B cell (primary cell): ENCODE data around the gene CCDC57.

ENCODE experiments used
- EZH2 ChIP-seq: IDR thresholded peaks from 2 replicates; pipeline ENCODE4 v1.6.1; 2012; ENCODE audit warnings: borderline replicate concordance, low read depth, mild to moderate bottlenecking, moderate library complexity, low read length; ENCODE audit not compliant: insufficient read depth, poor library complexity, severe bottlenecking
- TF ChIP-seq, protein P1 (sequence below): fragments of 200-600 bp; IDR thresholded peaks from one replicate; pipeline ENCODE4 v1.8.0; 2022; ENCODE audit warnings: antibody characterized with exemption, mild to moderate bottlenecking

DNA sequence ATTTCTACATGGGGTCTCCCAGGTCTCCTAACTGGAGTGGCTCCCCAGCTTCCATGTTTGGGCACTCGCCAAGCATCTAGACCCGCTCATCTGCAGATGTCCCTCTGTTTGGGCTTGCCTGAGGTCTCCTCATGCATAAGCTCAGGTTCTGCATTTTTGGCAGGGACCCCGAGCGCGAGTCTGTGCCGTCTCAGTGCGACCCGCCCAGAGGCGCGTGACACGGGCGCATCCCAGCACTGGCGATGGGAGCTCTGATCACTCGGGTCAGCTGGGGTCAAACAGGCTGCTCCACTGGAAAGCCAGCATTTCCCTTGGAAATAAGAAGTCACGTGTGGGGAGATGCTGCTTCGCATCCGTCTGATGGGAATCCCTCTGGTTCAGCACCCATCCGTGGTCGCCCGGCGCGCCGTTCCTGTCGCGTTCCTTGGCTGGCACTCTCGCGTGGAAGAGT, 57.7 kb downstream of the CCDC57 start:
- TF ChIP-seq, protein P1, sequence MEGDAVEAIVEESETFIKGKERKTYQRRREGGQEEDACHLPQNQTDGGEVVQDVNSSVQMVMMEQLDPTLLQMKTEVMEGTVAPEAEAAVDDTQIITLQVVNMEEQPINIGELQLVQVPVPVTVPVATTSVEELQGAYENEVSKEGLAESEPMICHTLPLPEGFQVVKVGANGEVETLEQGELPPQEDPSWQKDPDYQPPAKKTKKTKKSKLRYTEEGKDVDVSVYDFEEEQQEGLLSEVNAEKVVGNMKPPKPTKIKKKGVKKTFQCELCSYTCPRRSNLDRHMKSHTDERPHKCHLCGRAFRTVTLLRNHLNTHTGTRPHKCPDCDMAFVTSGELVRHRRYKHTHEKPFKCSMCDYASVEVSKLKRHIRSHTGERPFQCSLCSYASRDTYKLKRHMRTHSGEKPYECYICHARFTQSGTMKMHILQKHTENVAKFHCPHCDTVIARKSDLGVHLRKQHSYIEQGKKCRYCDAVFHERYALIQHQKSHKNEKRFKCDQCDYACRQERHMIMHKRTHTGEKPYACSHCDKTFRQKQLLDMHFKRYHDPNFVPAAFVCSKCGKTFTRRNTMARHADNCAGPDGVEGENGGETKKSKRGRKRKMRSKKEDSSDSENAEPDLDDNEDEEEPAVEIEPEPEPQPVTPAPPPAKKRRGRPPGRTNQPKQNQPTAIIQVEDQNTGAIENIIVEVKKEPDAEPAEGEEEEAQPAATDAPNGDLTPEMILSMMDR: no peak
- no peak for TF ChIP-seq EZH2
